Islet precursor cell (in vitro differentiated cells): Measurements from ENCODE around the gene TMPRSS12.
A peak's percentile ranks its signal among the peaks of the same experiment; 100 is the strongest.
"Not testable (repeated sequence)": the region's sequence is repeated elsewhere in the genome, so short reads cannot be mapped to it uniquely, and the experiment has no call there.

ENCODE experiments used
- DNase-seq: peaks from one replicate; pipeline ENCODE4 v3.0.0-alpha.2; 2018

Gene TMPRSS12, protein sequence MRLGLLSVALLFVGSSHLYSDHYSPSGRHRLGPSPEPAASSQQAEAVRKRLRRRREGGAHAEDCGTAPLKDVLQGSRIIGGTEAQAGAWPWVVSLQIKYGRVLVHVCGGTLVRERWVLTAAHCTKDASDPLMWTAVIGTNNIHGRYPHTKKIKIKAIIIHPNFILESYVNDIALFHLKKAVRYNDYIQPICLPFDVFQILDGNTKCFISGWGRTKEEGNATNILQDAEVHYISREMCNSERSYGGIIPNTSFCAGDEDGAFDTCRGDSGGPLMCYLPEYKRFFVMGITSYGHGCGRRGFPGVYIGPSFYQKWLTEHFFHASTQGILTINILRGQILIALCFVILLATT

DNA sequence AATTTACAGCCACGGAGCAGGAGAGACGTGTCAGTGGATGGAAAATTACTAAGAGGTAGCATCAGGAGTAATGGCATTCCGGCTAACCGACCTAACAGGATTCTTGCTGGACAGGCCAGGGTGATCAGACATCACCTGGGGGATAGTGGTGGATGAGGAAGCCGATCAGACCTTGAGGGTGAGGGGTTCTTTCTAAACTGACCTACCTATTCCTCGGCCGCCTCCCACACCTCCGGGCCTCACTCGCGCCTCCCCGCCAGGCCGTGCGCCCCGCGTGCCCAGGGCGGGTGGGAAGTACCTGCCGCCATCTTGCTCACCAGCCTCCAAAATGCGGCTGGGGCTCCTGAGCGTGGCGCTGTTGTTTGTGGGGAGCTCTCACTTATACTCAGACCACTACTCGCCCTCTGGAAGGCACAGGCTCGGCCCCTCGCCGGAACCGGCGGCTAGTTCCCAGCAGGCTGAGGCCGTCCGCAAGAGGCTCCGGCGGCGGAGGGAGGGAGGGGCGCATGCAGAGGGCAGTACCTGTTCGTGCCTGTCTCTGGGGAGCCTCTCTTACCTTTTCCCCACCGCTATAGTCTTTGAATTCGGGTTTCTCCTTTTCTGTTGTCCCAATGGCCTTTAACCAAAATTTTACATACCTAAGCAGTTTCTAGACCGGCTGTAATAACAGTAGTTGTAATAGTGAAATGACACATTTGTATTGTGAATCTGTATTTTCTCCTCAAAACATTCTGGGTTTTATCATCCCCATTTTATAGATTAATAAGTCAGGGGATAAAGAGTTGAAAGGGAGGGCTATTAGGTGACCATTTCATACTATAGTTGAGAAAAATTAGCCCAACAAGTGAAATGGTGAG, at the start of gene TMPRSS12:
TSS of gene TMPRSS12 (plus strand) at position 290 of the 857 bp plus-strand sequence. CDS start at position 329, 39 bp downstream.
- DNase-seq, result peak; percentile 96

DNA sequence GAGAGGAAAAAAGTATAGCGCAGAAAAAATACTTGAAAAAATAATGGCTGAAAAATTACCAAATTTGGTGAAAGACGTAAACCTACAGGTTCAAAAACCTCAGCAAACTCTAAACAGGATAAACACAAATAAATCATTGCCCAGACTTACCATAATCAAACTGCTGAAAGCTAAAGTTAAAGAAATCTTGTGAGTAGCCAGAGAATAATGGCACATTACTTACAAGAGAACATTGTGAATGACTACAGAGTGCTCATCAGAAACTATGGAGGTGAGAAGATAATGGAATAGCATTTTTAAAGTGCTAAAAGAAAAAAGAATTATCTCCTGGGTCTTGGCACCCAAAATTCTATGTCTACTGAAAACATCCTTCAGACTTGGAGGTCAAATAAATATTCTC, 42.8 kb upstream of the TMPRSS12 start:
- DNase-seq, result no peak

DNA sequence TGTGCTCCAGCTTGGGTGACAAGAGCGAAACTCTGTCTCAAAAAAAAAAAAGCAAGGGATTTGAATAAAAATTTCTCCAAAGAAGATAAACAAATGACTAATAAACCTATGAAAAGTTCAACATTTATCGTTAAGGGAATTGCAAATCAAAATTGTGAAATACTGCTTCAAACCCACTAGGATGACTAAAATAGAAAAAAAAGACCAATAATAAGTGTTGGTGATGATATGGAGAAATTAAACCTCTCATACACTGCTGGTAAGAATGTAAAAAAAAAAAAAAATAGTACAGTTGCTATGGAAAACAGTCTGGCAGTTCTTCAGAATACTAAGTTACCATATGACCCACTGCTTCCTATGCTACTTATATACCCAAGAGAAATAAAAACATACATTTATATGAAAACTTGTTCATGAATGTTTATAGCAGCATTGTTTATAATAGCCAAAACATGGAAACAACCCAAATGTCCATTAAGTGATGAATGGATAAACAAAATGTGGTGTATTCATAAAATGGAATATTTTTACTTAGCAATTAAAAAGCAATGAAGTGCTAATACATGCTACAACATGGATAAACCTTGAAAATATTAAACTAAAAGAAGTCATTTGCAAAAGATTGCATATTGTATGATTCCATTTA, 39.4 kb upstream of the TMPRSS12 start:
- DNase-seq, result no peak

DNA sequence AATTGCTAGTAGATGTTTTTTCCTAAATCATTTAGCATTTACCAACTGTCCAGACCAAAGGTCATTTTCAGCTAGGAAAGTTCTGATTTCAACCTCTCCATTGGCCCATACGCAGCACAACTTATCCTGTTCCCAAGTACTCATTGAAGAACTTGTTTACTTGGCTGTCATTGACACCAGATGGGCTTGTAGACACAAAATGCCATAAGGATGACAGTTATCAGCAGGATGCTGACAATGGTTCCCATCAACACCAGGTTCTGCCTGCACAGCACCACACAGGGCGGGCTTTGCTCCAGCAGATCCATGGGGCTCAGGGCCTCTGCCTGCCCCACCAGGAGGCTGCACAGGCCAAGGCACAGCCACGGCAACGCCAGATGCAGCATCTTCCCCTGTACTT, 36.5 kb upstream of the TMPRSS12 start:
- no peak for DNase-seq

DNA sequence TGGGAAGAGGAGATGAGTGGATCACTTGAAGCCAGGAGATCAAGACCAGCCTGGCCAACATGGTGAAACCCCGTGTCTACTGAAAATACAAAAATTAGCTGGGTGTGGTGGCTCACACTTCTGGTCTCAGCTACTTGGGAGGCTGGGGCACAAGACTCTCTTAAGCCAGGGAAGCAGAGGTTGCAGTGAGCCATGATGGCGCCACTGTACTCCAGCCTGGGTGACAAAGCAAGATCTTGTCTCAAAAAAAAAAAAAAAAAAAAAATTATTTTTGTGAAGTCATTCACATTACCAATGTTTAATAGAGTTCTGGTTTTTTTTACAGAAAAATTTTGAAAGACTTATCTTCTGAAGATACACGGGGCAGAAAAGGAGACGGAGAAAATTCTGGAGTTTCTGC, 33.6 kb upstream of the TMPRSS12 start:
- not testable (repeated sequence) for DNase-seq

DNA sequence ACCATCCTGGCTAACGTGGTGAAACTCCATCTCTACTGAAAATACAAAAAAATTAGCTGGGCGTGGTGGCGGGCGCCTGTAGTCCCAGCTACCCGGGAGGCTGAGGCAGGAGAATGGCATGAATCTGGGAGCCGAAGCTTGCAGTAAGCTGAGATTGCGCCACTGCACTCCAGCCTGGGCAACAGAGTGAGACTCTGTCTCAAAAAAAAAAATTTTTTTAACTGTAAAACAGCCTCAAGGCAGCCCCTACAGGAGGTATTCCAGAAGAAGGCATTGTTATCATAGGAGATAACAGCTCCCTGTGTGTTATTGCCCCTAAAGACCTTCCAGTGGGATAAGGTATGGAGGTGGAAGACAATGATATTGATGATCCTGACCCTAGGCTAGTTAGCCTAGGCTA, 27.8 kb upstream of the TMPRSS12 start:
- not testable (repeated sequence) for DNase-seq

DNA sequence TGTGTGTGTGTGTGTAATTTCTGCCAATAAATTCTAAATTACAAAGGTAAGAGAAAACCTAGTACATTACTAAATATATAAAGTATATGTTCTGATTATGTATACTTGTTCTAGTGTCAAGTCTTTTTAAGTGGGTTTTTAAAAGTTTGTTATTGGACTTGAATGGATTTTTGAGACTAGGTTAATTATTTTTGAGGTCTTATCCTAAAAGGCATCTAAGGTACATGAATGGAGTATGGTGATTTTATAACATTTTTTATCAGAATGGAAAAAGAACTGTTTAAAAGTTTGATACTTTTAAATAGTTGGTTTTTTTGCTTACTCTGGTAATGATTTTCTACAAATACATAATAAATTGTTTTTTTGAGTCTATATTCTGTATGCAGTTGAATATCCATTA, 22.5 kb upstream of the TMPRSS12 start:
- no peak for DNase-seq

DNA sequence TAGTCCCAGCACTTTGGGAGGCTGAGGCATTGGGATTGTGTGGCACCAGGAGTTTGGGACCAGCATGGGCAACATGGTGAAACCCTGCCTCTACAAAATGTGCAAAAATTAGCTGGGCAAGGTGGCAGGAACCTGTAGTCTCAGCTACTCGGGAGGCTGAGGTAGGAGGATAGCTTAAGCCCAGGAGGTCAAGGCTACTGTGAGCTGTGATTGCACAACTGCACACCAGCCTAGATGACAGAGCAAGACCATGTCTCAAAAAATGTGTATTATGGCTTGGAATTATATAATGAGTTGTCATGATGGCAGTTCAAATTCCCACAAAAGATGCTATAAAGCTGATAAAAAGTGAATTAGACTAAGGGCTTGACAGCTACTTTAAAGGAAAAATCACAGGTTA, 20.6 kb upstream of the TMPRSS12 start:
- DNase-seq, result no peak

DNA sequence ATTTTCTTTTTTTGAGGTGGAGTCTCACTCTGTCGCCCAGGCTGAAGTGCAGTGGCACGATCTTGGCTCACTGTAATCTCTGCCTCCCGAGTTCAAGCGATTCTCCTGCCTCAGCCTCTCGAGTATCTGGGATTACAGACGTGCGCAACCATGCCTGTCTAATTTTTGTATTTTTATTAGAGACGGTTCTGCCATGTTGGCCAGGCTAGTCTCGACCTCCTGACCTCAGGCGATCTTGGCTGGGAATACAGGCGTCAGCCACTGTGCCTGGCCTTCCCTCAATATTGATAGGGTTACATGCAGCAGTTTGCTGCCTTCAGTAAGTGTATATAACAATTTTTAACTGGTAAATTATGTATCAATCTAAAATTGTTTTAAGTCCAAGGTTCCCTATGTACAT, 19.0 kb upstream of the TMPRSS12 start:
- not testable (repeated sequence) for DNase-seq

DNA sequence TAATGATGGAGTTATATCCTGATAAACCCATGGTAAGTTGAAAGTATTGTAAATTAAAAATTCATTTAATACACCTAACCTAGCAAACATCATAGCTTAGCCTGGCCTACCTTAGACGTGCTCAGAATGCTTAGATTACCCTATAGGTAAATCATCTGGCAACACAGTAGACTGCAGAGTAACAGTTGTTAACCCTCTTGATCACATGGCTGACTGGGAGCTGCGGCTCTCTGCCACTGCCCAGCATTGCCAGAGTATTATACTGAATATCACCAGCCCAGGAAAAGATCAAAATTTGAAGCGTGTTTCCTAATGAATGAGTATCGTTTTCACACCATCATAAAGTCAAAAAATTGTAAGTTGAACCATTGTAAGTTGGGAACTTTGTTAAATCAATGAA, 17.8 kb upstream of the TMPRSS12 start:
- DNase-seq, result no peak

DNA sequence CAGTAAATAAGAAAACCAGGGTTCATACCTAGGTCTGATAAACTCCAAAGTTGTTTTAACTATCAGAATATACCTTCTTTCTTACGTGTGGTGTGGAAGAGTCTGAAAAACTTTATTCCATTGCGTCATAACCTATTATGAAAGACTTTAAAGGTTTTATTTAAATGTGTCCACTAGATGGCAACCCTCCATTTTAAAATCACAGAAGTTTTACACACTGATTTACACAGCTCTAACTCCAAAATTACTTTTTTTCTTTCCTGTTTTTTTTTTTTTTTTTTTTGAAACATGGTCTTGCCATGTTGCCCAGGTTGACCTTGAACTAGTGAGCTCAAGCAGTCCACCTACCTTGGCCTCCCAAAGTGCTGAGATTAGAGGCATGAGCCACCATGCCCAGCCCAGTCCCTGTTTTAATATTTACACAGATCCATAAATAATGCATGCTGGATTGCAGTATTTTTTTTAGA, 17.3 kb upstream of the TMPRSS12 start:
- DNase-seq, result no peak

DNA sequence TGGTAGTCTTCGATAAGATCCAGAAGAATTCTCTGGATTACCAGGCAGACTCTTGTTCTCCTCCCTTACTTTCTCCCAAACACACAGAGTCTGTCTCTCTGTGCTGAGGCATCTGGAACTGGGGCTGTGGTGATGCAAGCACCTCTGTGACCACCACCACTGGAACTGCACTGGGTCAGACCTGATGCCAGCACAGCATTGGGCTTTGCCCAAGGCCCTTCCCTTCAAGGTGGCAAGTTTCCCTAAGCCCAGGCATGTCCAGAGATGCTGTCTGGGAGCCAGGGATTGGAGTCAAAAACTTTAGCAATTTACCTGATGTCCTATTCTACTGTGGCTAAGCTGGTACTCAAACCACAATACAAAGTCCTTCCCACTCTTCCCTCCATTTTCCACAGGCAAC, 14.6 kb upstream of the TMPRSS12 start:
- no peak for DNase-seq

DNA sequence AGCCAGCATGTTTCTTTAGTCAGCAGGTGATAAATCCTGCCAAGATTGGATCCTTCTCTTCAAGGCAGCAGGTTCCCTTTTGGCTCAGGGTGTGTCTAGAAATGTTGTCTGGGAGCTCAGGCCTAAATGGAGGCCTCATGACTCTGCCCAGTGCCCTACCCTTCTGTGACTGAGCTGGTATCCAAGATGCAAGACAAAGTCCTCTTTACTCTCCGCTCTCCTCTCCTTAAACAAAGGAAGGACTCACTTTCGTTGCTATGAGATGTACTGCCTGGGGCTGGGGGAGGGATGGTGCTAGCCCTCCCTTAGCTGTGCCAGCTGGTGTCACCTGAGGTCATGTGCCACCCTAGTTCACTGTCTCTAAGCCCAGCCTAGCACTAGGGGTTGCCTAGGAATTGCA, 13.8 kb upstream of the TMPRSS12 start:
- DNase-seq, result no peak

DNA sequence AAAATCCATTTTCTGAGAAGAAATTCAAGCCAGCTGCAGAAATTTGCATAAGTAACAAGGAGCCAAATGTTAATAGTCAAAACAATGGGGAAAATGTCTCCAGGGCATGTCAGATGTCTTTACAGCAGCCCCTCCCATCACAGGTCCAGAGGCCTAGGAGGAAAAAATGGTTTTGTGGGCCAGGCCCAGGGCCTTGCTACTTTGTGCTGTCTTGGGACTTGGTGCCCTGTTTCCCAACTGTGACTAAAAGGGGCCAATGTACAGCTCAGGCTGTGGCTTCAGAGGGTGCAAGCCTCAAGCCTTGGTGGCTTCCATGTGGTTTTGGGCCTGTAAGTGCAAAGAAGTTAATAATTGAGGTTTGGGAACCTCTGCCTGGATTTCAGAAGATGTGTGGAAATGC, 8.9 kb upstream of the TMPRSS12 start:
- not testable (repeated sequence) for DNase-seq

DNA sequence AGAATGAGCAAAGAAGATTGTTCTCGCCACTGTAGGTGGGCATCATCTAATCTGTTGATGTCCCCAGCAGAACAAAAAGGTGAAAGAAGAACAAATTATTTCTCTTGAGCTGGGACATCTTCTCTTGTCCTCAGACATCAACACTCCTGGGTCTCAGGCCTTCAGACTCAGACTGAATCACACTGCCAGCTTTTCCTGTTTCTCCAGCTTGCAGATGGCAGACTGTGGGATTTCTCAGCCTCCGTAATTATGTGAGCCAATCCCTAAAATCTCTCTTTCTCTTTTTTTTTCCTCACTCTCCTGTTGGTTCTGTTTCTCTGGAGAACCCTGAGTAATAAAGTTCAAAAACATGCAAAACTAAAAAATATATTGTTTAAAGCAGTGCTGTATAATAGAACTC, 3.7 kb upstream of the TMPRSS12 start:
- peak; percentile 76 for DNase-seq

DNA sequence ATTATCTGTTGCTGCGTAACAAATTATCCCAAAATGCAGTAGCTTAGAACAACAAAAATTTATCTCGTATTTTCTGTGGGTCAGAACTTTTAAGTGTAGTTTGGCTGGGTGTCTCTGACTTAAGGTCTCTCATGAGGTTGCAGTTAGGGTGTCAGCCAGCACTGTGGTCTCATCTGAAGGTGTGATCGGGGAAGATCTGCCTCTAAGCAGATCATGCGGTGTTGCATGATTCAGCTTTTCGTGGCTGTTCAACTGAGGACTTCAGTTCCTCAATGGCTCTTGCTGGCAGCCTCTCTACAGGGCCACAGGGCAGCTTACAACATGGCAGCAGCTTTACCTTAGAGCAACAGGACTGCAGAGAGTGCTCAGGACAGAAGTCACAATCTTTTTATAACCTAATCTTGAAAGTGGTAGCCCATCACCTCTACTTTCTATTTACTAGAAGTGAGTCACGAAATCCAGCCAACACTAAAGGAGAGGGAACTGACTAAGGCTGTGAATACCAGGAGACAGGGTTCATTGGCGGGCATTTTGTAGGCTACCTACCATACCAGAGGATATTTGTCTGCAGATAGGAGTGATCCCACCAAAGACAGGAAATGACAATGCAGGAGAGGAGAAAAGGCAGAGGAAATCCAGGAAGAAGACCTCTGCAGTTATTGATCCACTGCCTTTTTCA, 1.8 kb upstream of the TMPRSS12 start:
- DNase-seq, result no peak

DNA sequence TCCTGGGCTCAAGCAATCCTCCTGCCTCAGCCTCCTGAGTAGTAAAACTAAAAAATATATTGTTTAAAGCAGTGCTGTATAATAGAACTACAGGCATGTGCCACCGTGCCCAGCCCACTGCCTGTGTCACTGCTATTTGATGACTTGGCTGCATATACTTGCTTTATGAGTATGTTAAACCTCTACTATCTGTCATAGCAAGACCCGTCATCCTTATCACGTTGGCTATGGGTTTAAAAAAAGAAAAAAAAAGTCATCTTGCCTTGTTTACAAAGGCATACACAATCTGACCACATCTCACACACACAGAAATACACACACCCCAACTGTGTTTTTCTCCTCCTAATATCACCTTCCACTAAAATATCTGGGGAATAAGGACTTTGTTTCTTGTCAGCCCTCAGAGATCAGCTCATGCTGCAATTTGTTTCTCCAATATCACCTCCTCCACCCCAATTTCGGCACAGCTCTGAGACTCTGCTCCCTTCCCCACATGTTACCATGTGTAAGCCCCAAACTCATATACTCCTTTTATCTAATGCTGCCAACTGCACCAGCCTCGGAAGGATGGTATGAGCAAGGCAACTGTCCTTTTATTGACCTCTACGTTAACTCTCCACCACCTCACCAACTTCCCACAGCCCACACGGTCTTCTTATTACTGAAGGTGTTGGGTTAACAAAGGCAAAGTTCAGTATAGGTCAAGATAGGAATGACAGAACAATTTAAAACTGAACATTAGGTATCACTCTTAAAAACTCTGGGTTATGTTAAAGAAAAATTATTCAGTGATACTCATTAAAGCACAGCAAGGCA, 802 bp upstream of the TMPRSS12 start:
- DNase-seq, result no peak

DNA sequence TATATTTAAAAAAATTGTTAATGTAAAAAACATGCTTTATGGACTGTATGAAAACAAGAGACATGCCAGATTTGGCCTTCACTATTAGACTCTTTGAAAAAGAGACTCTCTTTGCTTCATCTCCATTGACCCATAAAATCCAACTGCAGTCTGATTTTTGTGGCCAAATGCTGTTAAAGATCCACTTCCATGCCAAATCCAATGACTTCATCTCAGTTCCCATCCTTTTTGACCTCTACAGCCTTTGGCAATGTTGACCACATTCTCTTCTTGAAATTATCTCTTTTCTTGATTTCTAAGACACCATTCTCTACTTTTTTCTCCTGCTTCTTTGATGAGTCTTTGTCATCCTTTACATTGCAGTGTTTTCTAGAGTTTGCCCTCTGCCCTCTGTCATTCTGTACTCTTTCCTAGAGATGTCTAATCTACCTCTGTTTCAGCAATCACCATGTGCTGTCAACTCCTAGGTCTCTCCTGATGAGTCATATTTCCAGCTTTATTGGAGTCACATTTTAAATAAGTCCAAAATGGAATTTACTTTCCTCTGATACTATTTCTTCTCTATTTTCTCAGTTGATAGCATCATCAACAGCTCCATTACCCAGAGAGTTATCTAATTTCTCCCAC, 2.4 kb downstream of the TMPRSS12 start:
- no peak for DNase-seq

DNA sequence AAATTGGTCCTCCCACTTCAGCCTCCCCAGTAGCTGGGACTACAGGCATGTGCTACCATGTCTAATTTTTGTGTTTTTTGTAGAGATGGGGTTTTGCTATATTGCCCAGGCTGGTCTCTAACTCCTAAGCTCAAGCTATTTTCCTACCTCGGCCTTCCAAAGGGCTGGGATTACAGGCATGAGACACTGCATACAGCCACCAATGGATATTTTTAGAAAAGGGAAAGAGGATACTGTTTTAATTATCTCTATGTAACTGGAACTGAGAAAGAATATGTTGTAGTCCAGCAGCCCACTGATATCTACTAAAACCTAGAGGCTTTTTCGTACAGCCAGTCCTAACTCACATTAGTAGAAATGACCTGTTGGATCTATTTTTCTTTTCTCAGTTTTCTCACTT, 6.2 kb downstream of the TMPRSS12 start:
- no peak for DNase-seq

DNA sequence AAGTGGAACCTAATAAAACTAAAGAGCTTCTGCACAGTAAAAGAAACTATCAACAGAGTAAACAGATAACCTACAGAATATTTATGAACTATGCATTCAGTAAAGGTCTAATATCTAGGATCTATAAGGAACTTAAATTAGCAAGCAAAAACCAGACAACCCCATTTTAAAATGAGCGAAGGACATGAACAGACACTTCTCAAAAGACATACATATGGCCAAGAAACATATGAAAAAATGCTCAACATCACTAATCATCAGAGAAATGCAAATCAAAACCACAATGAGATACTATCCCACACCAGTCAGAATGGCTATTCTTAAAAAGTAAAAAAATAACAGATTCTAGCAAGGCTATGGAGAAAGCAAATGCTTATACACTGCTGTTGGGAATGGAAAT, 12.5 kb downstream of the TMPRSS12 start:
- not testable (repeated sequence) for DNase-seq

DNA sequence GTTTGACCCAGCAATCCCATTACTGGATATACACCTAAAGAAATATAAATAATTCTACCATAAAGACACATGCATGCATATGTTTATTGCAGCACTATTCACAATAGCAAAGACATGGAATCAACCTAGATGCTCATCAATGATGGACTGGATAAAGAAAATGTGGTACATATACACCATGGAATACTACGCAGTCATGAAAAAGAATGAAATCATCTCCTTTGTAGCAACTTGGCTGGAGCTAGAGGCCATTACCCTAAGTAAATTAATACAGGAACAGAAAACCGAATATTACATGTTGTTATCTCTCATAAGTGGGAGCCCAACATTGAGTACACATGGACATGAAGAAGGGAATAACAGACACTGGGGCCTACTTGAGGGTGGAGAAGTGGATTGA, 13.0 kb downstream of the TMPRSS12 start:
- DNase-seq, result not testable (repeated sequence)
